Right cardiac atrium (tissue), 5 donors: ENCODE results near the gene GET3. TPM values are rescaled to one million over a fixed set of nuclear protein-coding genes. Genes with fewer than 3 reads are reported as not detected.

Source experiments
- ATAC-seq, 2 donors: fragments of 200-7000 bp; cut with Tn5 transposase; one replicate each; pipeline versions ENCODE4 v1.8.0 to v1.9.1; 2020; ENCODE audit warnings: moderate library complexity in 2 of 2, mild to moderate bottlenecking in 1 of 2
- DNase-seq, 3 donors: peaks; one replicate each; pipeline ENCODE4 v3.0.0-alpha.2; 2020
- H3K27ac ChIP-seq: one replicate; pipeline ENCODE4 v1.5.1; 2013; ENCODE audit warnings: mild to moderate bottlenecking, low read length, control low read depth, moderate library complexity
- H3K27me3 ChIP-seq: one replicate; pipeline ENCODE4 v1.6.1; 2013; ENCODE audit not compliant: control insufficient read depth, insufficient read depth
- H3K4me1 ChIP-seq: one replicate; pipeline ENCODE4 v1.6.1; 2013; ENCODE audit warnings: low read length; ENCODE audit not compliant: control insufficient read depth, insufficient read depth
- H3K4me3 ChIP-seq: one replicate; pipeline ENCODE4 v1.5.1; 2013; ENCODE audit warnings: low read length, control low read depth
- H3K9me3 ChIP-seq: one replicate; pipeline ENCODE4 v1.6.1; 2013; ENCODE audit warnings: low read length; ENCODE audit not compliant: control insufficient read depth
- WGBS: extraction: QIAGEN DNeasy Blood & Tissue Kit; methylation state at CpG from one replicate; pipeline ENCODE4 v1.1.7; 2013; 5-methylcytosine and 5-hydroxymethylcytosine counted together
- intact Hi-C, 4 donors: fragments of 100-400 bp; cut with DNase I; formaldehyde crosslinking; loops; one replicate each; pipeline versions ENCODE4 v1.11.0 to v1.14.0; 2022 to 2023
- polyA plus RNA-seq: library from polyadenylated mRNA; stranded (reverse); fragments of 200-250 nt; gene quantifications from one replicate; pipeline ENCODE4 v1.2.3, GENCODE V29; 2013
- total RNA-seq, 4 donors: library from RNA; stranded (reverse); fragmentation: NEBNext Ultra II Directional; extraction: Animal tissue kit (Norgen Biotek cat#: 25700); gene quantifications; one replicate each; pipeline ENCODE4 v1.2.1, GENCODE V29; 2021
- donor health status: healthy with polysubstance abuse.
- donor health status: DM: no; HTN: yes; CAD: no.
- donor health status: DM: no; HTN: no; CAD: no.
- donor health status: DM: no; HTN: yes; CAD: no; lungs with severe emphysema.
- donor health status: DM: yes; HTN: yes; CAD: no.

GET3 gene
- total and polyA plus RNA-seq, 5 donors: 49.7 to 87.2 (median 58.2) TPM

DNA sequence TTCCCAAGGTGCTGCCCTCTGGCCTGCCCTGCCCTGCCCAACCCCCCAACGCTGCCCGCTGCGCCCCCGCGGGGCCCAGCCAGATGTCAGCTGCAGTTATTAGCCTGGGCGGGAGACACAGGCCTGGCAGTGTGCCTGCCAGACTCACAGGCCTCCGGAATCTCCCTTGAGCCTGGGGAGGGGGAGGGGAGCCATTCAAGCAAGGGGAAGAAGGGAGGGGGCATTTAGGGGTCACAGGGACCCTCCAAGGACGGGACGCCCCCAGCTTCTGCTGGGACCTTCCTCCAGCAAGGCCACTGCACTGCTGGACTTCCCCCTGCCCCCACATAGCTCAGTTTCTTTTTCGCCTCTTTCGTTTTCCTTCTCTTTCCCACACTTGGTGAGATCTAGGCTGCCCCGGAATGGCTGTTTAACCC lies 51.4 kb downstream of the GET3 start:
- Histone ChIP-seq H3K27me3 (no peaks in the 10 kb centered on the region), H3K4me3 (peak overlapping the region; percentile 8), H3K9me3 (no peaks in the 10 kb centered on the region), H3K4me1 (peaks cover 5% of the 10 kb centered on the region), H3K27ac (peak overlapping the region; percentile 98)
- 2% methylated on average over 12 of the region's 12 CpGs for WGBS
- ATAC-seq (no peak), DNase-seq (peak; percentile 89 to 96 (median 94))
- intact Hi-C loops: no loop called here

DNA sequence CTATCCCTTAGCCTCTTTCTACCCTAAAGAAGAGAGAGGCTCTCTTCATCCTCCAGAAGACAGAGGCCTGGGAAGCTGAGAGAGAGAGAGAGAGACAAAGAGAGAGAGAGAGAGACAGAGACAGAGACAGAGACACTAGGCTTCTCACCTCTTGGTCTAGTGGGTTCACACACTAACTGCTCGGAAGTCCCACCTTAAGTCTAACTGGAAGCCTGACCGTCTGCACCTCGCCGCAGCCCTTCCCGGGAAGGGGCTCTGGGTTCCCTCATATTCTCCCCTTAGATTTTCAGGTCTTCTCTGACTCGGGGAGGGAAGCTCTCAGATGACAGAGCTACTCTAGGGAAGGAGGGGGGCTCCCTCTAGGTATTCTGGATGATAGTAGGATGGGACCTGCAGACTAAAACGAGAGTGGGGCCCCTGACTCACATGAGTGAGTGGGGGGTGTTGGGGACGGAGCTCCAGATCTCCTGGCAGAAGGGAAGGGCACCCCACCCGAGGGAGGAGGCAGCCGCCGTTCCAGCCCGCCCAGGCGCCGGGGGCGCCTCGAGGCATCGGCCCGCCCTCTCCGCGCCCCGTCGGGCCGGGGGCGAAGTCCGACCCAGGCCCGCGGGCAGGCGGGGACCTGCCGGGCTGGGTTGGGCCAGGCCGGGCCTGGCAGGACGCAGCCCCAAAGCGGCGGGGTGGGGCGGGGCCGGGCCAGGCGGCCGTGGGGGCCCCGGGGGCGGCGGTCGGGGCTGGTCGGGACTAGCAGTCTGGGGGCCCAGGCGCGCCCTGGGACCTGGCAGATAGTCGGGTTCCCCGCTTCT lies 52.0 kb downstream of the GET3 start:
- Histone ChIP-seq H3K4me3 (peak overlapping the region; percentile 49), H3K27me3 (no peaks in the 10 kb centered on the region), H3K4me1 (peaks cover 4% of the 10 kb centered on the region), H3K27ac (peak overlapping the region; percentile 98), H3K9me3 (no peaks in the 10 kb centered on the region)
- DNase-seq (no peak), ATAC-seq (no peak)
- intact Hi-C loops: no loop called here
- WGBS: 2% methylated on average over 46 of the region's 46 CpGs

- Histone ChIP-seq H3K27ac (peak overlapping the region; percentile 98), H3K4me3 (peak overlapping the region; percentile 49), H3K27me3 (no peaks in the 10 kb centered on the region), H3K9me3 (no peaks in the 10 kb centered on the region), H3K4me1 (peaks cover 3% of the 10 kb centered on the region)
- DNase-seq (peak; percentile 99), ATAC-seq (peak; percentile 67 to 70)
- WGBS: under 1% methylated on average over 56 of the region's 56 CpGs
- intact Hi-C loops: no loop called here
Measured at GRCh38 chr19:12789904-12790619, 52.8 kb downstream of the GET3 start.

GRCh38 chr19:12790628-12791344 lies 53.5 kb downstream of the GET3 start:
- ATAC-seq: no peak
- H3K9me3 ChIP-seq: no peaks in the 10 kb centered on the region
- H3K4me3 ChIP-seq: peak overlapping the region; percentile 41
- no peaks in the 10 kb centered on the region for H3K27me3 ChIP-seq
- DNase-seq: peak in 1 of 3 donors; percentile 28
- WGBS: 2% methylated on average over 22 of the region's 22 CpGs
- intact Hi-C loops: no loop called here
- peaks cover 3% of the 10 kb centered on the region for H3K4me1 ChIP-seq
- H3K27ac ChIP-seq: peak overlapping the region; percentile 98

DNA sequence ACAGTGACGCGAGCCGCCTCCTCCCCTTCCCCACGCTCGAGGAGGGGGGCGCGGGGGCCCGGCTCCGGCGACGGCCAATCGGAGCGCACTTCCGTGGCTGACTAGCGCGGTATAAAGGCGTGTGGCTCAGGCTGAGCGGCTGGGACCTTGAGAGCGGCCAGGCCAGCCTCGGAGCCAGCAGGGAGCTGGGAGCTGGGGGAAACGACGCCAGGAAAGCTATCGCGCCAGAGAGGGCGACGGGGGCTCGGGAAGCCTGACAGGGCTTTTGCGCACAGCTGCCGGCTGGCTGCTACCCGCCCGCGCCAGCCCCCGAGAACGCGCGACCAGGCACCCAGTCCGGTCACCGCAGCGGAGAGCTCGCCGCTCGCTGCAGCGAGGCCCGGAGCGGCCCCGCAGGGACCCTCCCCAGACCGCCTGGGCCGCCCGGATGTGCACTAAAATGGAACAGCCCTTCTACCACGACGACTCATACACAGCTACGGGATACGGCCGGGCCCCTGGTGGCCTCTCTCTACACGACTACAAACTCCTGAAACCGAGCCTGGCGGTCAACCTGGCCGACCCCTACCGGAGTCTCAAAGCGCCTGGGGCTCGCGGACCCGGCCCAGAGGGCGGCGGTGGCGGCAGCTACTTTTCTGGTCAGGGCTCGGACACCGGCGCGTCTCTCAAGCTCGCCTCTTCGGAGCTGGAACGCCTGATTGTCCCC lies 54.2 kb downstream of the GET3 start, which contains the start of gene JUNB:
Gene JUNB, plus strand, starts transcription at position 142 of the 706 bp plus-strand sequence. Its CDS starts 286 bp downstream, at position 428.
- DNase-seq (peak; percentile 99), ATAC-seq (peak; percentile 67 to 74)
- intact Hi-C loops: no loop called here
- Histone ChIP-seq H3K4me1 (peaks cover 3% of the 10 kb centered on the region), H3K9me3 (no peaks in the 10 kb centered on the region), H3K27me3 (no peaks in the 10 kb centered on the region), H3K27ac (peak within 1 kb of the TSS; percentile 98), H3K4me3 (peak within 1 kb of the TSS; percentile 82)
- WGBS: under 1% methylated on average over 73 of the region's 73 CpGs

GRCh38 chr19:12792051-12792852 lies 55.0 kb downstream of the GET3 start:
- ATAC-seq: no peak
- intact Hi-C loops: no loop called here

GRCh38 chr19:12792853-12793289 lies 55.6 kb downstream of the GET3 start:
- under 1% methylated on average over 22 of the region's 22 CpGs for WGBS
- ATAC-seq (no peak), DNase-seq (no peak)
- H3K27me3 ChIP-seq: no peaks in the 10 kb centered on the region
- intact Hi-C loops: no loop called here
- no peaks in the 10 kb centered on the region for H3K9me3 ChIP-seq
- H3K4me1 ChIP-seq: peaks cover 3% of the 10 kb centered on the region
- peak overlapping the region; percentile 82 for H3K4me3 ChIP-seq
- peak overlapping the region; percentile 92 for H3K27ac ChIP-seq

More at GRCh38 chr19:12792051-12792852, 55.0 kb downstream of the GET3 start:
- H3K4me3 ChIP-seq: peak overlapping the region; percentile 82
- WGBS: under 1% methylated on average over 84 of the region's 84 CpGs
- H3K9me3 ChIP-seq: no peaks in the 10 kb centered on the region
- no peaks in the 10 kb centered on the region for H3K27me3 ChIP-seq
- peak overlapping the region; percentile 92 for H3K27ac ChIP-seq
- DNase-seq: peak; percentile 75 to 90 (median 89)
- peaks cover 3% of the 10 kb centered on the region for H3K4me1 ChIP-seq

GRCh38 chr19:12793290-12794195 lies 56.2 kb downstream of the GET3 start:
- intact Hi-C loops: loop anchor here in 1 of 4 donors (2.0 kb wide), 1 partner anchor 15 kb away; no protein-coding TSS in a partner anchor
- no peaks in the 10 kb centered on the region for H3K4me1 ChIP-seq
- under 1% methylated on average over 81 of the region's 81 CpGs for WGBS
- H3K4me3 ChIP-seq: peak overlapping the region; percentile 82
- no peaks in the 10 kb centered on the region for H3K9me3 ChIP-seq
- no peaks in the 10 kb centered on the region for H3K27me3 ChIP-seq
- ATAC-seq: peak; percentile 45 to 48
- DNase-seq: peak; percentile 93 to 97 (median 97)
- H3K27ac ChIP-seq: peak overlapping the region; percentile 94
